HepG2 (cell line): ENCODE data around the gene HPS1. TPM values are rescaled to one million over a fixed set of nuclear protein-coding genes. Genes with fewer than 3 reads are reported as not detected.

Experiments used
- ATAC-seq: fragments of 200-7000 bp; cut with Tn5 transposase; 3 replicates; pipeline ENCODE4 v1.9.1; 2020; ENCODE audit warnings: mild to moderate bottlenecking, moderate library complexity
- BruUV-seq: library from RNA; stranded (reverse); fragments of 400-500 nt; replicated peaks from 2 replicates; lab custom pipeline; 2021; lab: Mats Ljungman, UMichigan
- CTCF ChIA-PET: fragments of 300-600 bp; formaldehyde crosslinking; extraction: SDS; loops from one replicate; lab custom pipeline; 2021; ENCODE audit warnings: low total read pairs, inconsistent platforms, low intra/inter-chr PET ratio; lab: Yijun Ruan, JAX
- POLR2A ChIA-PET: fragments of 350-600 bp; sonication (Branson Sonifier 250); formaldehyde crosslinking; loops from one replicate; lab custom pipeline; 2020; ENCODE audit warnings: antibody characterized with exemption, inconsistent platforms; lab: Yijun Ruan, JAX
- DNase-seq: peaks from one replicate; pipeline ENCODE4 v3.0.0-alpha.2; 2015; ENCODE audit warnings: low spot score
- FAIRE-seq: peaks from 3 replicates; lab custom pipeline; 2011; peaks lifted over from hg19 to GRCh38; lab: Jason Lieb, UNC
- H2AFZ ChIP-seq: one replicate; pipeline ENCODE4 v1.6.1; 2011; ENCODE audit warnings: low read length, inconsistent platforms
- H3K27ac ChIP-seq: fragments of 300-600 bp; 3 replicates; pipeline ENCODE4 v1.8.0; 2011; ENCODE audit warnings: mixed run types, mild to moderate bottlenecking, mixed read lengths, low read length, inconsistent platforms; ENCODE audit not compliant: insufficient read depth; ENCODE audit errors: extremely low read length
- H3K27me3 ChIP-seq, 2 experiments: fragments of 200-600 bp in 1 of 2; 2 replicates in 1 of 2; 3 replicates in 1 of 2; pipeline versions ENCODE4 v1.6.0 to v1.8.0; 2011; ENCODE audit warnings: low read length in 2 of 2, mild to moderate bottlenecking in 2 of 2, moderate library complexity in 2 of 2, inconsistent platforms in 1 of 2; ENCODE audit not compliant: insufficient read depth in 2 of 2, control insufficient read depth in 1 of 2
- H3K36me3 ChIP-seq, 2 experiments: fragments of 200-600 bp in 1 of 2; replicated peaks in 1 of 2; 2 replicates in 1 of 2; 3 replicates in 1 of 2; pipeline versions ENCODE4 v1.5.1 to v1.8.0; 2011; ENCODE audit warnings: low read length in 2 of 2, inconsistent platforms in 1 of 2; ENCODE audit not compliant: insufficient read depth in 2 of 2, control insufficient read depth in 1 of 2
- H3K4me1 ChIP-seq: 2 replicates; pipeline ENCODE4 v1.5.1; 2012; ENCODE audit warnings: low read length, inconsistent platforms; ENCODE audit not compliant: insufficient read depth
- H3K4me2 ChIP-seq: 2 replicates; pipeline ENCODE4 v1.6.0; 2011; ENCODE audit warnings: low read depth, low read length, inconsistent platforms
- H3K4me3 ChIP-seq, 3 experiments: fragments of 200-600 bp in 1 of 3; sonication (generic), shearing (Covaris generic) in 1 of 3; replicated peaks in 1 of 3; 2 replicates each; pipeline ENCODE4 v1.5.1; 2011 to 2016; ENCODE audit warnings: low read length in 3 of 3, inconsistent platforms in 2 of 3, low read depth in 2 of 3, mild to moderate bottlenecking in 2 of 3, control low read depth in 1 of 3, mixed read lengths in 1 of 3; ENCODE audit not compliant: insufficient read depth in 1 of 3
- H3K79me2 ChIP-seq: one replicate; pipeline ENCODE4 v1.6.1; 2011; ENCODE audit warnings: low read length, inconsistent platforms; ENCODE audit not compliant: insufficient read depth
- H3K9ac ChIP-seq: 2 replicates; pipeline ENCODE4 v1.6.0; 2011; ENCODE audit warnings: mild to moderate bottlenecking, low read depth, low read length, inconsistent platforms; ENCODE audit not compliant: insufficient read depth
- H3K9me3 ChIP-seq: 2 replicates; pipeline ENCODE4 v1.5.1; 2012; ENCODE audit warnings: mild to moderate bottlenecking, low read length
- H4K20me1 ChIP-seq: 2 replicates; pipeline ENCODE4 v1.6.0; 2011; ENCODE audit warnings: inconsistent platforms, mild to moderate bottlenecking, low read length, moderate library complexity; ENCODE audit not compliant: insufficient read depth
- GTF2F1 ChIP-seq: fragments of 150-350 bp; IDR thresholded peaks from 2 replicates; pipeline ENCODE4 v1.6.1; 2014; ENCODE audit warnings: low read length
- HCFC1 ChIP-seq: fragments of 150-350 bp; IDR thresholded peaks from 2 replicates; pipeline ENCODE4 v1.6.1; 2014; ENCODE audit warnings: low read depth, low read length
- JARID2 ChIP-seq: sonication (generic); formaldehyde crosslinking; IDR thresholded peaks from 2 replicates; pipeline ENCODE4 v1.8.1; 2023; ENCODE audit warnings: missing genetic modification reagents, inconsistent platforms; ENCODE audit not compliant: insufficient replicate concordance
- MAX ChIP-seq: IDR thresholded peaks from 2 replicates; pipeline ENCODE4 v1.6.1; 2012; ENCODE audit warnings: inconsistent platforms
- MED13 ChIP-seq: sonication (generic); formaldehyde crosslinking; IDR thresholded peaks from 2 replicates; pipeline ENCODE4 v1.5.0; 2020; ENCODE audit warnings: missing genetic modification reagents
- MEIS2 ChIP-seq: sonication (generic); formaldehyde crosslinking; IDR thresholded peaks from 2 replicates; pipeline ENCODE4 v1.9.0; 2021; ENCODE audit warnings: mild to moderate bottlenecking, missing genetic modification reagents
- POLR2AphosphoS2 ChIP-seq: IDR thresholded peaks from 2 replicates; pipeline ENCODE4 v1.6.1; 2011; ENCODE audit warnings: low read depth, low read length, improper control_type of control experiment
- SNAPC4 ChIP-seq: sonication (generic); formaldehyde crosslinking; IDR thresholded peaks from 2 replicates; pipeline ENCODE4 v1.4.0; 2020; ENCODE audit warnings: mild to moderate bottlenecking, missing genetic modification reagents
- THYN1 ChIP-seq: sonication (generic); formaldehyde crosslinking; IDR thresholded peaks from 2 replicates; pipeline ENCODE4 v1.8.1; 2023; ENCODE audit warnings: low read depth, mild to moderate bottlenecking, moderate library complexity, missing genetic modification reagents, borderline replicate concordance
- ZBTB3 ChIP-seq: sonication (generic); formaldehyde crosslinking; IDR thresholded peaks from 2 replicates; pipeline ENCODE4 v1.4.0; 2020; ENCODE audit warnings: low read depth, mild to moderate bottlenecking, moderate library complexity, missing genetic modification reagents, borderline replicate concordance
- ZBTB46 ChIP-seq: sonication (generic); formaldehyde crosslinking; IDR thresholded peaks from 2 replicates; pipeline ENCODE4 v1.4.0; 2020; ENCODE audit warnings: mild to moderate bottlenecking, missing genetic modification reagents, borderline replicate concordance
- ZFP62 ChIP-seq: sonication (generic); formaldehyde crosslinking; IDR thresholded peaks from 2 replicates; pipeline ENCODE4 v1.4.0; 2020; ENCODE audit warnings: missing genetic modification reagents
- ZNF160 ChIP-seq: sonication (generic); formaldehyde crosslinking; IDR thresholded peaks from 2 replicates; pipeline ENCODE4 v1.8.0; 2022; ENCODE audit warnings: mild to moderate bottlenecking, inconsistent platforms, missing genetic modification reagents
- ZNF577 ChIP-seq: sonication (generic); formaldehyde crosslinking; IDR thresholded peaks from 2 replicates; pipeline ENCODE4 v1.4.0; 2020; ENCODE audit warnings: mild to moderate bottlenecking, low read depth, missing genetic modification reagents, borderline replicate concordance
- ZNF724P ChIP-seq: sonication (generic); formaldehyde crosslinking; IDR thresholded peaks from 2 replicates; pipeline ENCODE4 v1.8.0; 2022; ENCODE audit warnings: missing genetic modification reagents, borderline replicate concordance
- ZSCAN20 ChIP-seq: sonication (generic); formaldehyde crosslinking; IDR thresholded peaks from 2 replicates; pipeline ENCODE4 v1.4.0; 2020; ENCODE audit warnings: missing genetic modification reagents, mild to moderate bottlenecking, borderline replicate concordance
- WGBS: methylation state at CpG from one replicate; pipeline ENCODE4 v1.1.6; 2017; ENCODE audit warnings: low lambda C conversion rate; 5-methylcytosine and 5-hydroxymethylcytosine counted together
- in situ Hi-C: cut with HindIII; loops from 2 replicates; pipeline ENCODE4 v1.10.0; 2017; ENCODE audit warnings: low pct_unique_long_range_greater_than_20kb; ENCODE audit not compliant: extremely low pct_ligation_motif_present
- intact Hi-C: fragments of 100-400 bp; cut with micrococcal nuclease; formaldehyde crosslinking; loops from one replicate; pipeline ENCODE4 v1.10.0; 2022; ENCODE audit not compliant: unreplicated experiment
- polyA plus RNA-seq, 8 experiments: library from polyadenylated mRNA; depleted of rRNA in 3 of 8; stranded (reverse) in 7 of 8; unstranded in 1 of 8; fragments of >200 nt; fragmentation: Illumina TruSeq in 4 of 8; extraction: Trizol in 4 of 8; gene quantifications; 2 replicates each; pipeline versions ENCODE4 v1.2.1 to v1.2.3, GENCODE V29; 2011 to 2016; ENCODE audit warnings: low read depth in 4 of 8, missing spikeins in 1 of 8, mixed read lengths in 1 of 8; ENCODE audit not compliant: insufficient read depth in 1 of 8
- total RNA-seq, 5 experiments: library from RNA; depleted of rRNA; stranded (reverse); fragments of >200 nt; fragmentation: Illumina TruSeq; extraction: Trizol; gene quantifications; 2 replicates each; pipeline ENCODE4 v1.2.3, GENCODE V29; 2016; ENCODE audit warnings: low read depth in 1 of 5

Gene HPS1
- total and polyA plus RNA-seq, 2 of the 13 experiments (the other 11 are each of a cell fraction or from before 2014, with no cell fraction given), result 24.6 to 25.8 TPM

- 18% methylated on average over 5 of the region's 5 CpGs for WGBS
- Histone ChIP-seq H2AFZ (no peak overlapping the region), H3K4me3 (no peak overlapping the region), H3K4me2 (no peak overlapping the region), H4K20me1 (no peaks in the 10 kb centered on the region), H3K4me1 (no peaks in the 10 kb centered on the region), H3K36me3 (no peaks in the 10 kb centered on the region), H3K27ac (no peak overlapping the region), H3K27me3 (peaks cover 4 to 23% of the 10 kb centered on the region in 2 experiments), H3K9ac (no peak overlapping the region), H3K79me2 (no peaks in the 10 kb centered on the region), H3K9me3 (no peaks in the 10 kb centered on the region)
- in situ Hi-C loops, result loop anchor here (10.0 to 25.0 kb wide), 2 partner anchors 566 to 774 kb away; no protein-coding TSS in a partner anchor
- ChIA-PET CTCF (no interaction called here), POLR2A (no interaction called here)
- TF ChIP-seq ZFP62 (CRISPR knock-in tag) (no peak), SNAPC4 (no peak), JARID2 (CRISPR knock-in tag) (no peak), MED13 (CRISPR knock-in tag) (no peak), ZNF577 (CRISPR knock-in tag) (no peak), ZNF724P (CRISPR knock-in tag) (no peak), ZBTB3 (CRISPR knock-in tag) (no peak), POLR2AphosphoS2 (no peak), ZBTB46 (CRISPR knock-in tag) (no peak), ZNF160 (no peak), THYN1 (CRISPR knock-in tag) (no peak), ZSCAN20 (CRISPR knock-in tag) (no peak), HCFC1 (no peak), MEIS2 (CRISPR knock-in tag) (no peak), MAX (no peak), GTF2F1 (no peak)
- FAIRE-seq (no peak), DNase-seq (no peak), ATAC-seq (no peak)
- intact Hi-C loops, result no loop called here
- no TSS peak for BruUV-seq
Measured at GRCh38 chr10:98470850-98471249, 24.1 kb upstream of the HPS1 start.
